ENCODE measurements around the gene GABPB2. TPM values are rescaled to one million over a fixed set of nuclear protein-coding genes. Genes with fewer than 3 reads are reported as not detected.

Gene GABPB2
- total and polyA plus RNA-seq, 2 of the 13 experiments (the other 11 are each of a cell fraction or from before 2014, with no cell fraction given): 0.09 TPM; not detected in 1

DNA sequence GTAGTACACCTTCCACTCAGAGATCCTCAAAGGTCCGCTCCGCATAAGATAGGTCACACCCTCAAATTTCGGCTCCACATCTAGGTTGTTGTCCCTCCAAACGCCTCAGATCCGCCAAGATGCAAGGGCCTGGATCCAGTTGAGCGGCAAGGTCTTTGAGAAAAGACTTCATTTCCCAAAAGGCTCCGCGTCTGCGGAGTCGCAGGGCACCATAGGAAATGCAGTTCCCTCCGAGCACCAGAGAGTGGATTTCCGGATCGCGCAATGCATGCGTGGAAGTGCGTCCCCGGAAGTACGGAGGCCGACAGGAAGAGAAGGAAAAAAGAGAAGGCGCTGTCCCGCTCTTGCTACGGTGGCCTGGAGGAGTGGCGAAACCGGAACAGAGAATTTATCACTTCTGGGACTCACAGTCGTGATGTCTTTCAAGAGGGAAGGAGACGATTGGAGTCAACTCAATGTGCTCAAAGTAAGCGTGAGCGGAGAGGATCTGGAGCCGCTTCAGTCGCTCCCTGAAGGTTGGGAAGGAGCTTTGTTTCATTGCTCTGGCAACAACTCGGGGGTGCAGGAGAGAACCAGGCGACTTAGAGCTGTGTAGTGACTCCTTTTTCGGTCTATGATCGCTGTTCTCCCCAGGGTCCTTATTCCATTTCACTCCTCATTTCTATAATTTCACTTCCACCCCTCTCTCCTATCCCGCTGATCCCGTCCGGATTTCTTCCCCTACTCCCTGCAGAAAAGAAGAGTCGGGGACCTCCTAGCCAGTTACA is 95.4 kb downstream of the GABPB2 start, which contains the start of the genes LYSMD1 and SCNM1 (continued):
- TF ChIP-seq ZNF780A (CRISPR knock-in tag; IDR thresholded peaks at IDR 0.05): no peak
- TF ChIP-seq ZNF605 (CRISPR knock-in tag; IDR thresholded peaks at IDR 0.05): peak; percentile 90
- TF ChIP-seq REPIN1 (CRISPR knock-in tag; IDR thresholded peaks at IDR 0.05; ENCODE audit: borderline replicate concordance, low read depth): peak; percentile 82; the same call in 1 of the 2 replicates
- TF ChIP-seq ZNF468 (CRISPR knock-in tag; IDR thresholded peaks at IDR 0.05): no peak
- TF ChIP-seq AKAP8 (CRISPR knock-in tag; IDR thresholded peaks at IDR 0.05): no peak
- TF ChIP-seq HNRNPK (IDR thresholded peaks at IDR 0.05; ENCODE audit: low read depth, low read length, poor library complexity, severe bottlenecking): no peak
- TF ChIP-seq GLI4 (CRISPR knock-in tag; IDR thresholded peaks at IDR 0.05; ENCODE audit: borderline replicate concordance): no peak
- TF ChIP-seq HCFC1 (IDR thresholded peaks at IDR 0.05; ENCODE audit: low read depth, low read length): peak; percentile 99
- TF ChIP-seq, protein P1, sequence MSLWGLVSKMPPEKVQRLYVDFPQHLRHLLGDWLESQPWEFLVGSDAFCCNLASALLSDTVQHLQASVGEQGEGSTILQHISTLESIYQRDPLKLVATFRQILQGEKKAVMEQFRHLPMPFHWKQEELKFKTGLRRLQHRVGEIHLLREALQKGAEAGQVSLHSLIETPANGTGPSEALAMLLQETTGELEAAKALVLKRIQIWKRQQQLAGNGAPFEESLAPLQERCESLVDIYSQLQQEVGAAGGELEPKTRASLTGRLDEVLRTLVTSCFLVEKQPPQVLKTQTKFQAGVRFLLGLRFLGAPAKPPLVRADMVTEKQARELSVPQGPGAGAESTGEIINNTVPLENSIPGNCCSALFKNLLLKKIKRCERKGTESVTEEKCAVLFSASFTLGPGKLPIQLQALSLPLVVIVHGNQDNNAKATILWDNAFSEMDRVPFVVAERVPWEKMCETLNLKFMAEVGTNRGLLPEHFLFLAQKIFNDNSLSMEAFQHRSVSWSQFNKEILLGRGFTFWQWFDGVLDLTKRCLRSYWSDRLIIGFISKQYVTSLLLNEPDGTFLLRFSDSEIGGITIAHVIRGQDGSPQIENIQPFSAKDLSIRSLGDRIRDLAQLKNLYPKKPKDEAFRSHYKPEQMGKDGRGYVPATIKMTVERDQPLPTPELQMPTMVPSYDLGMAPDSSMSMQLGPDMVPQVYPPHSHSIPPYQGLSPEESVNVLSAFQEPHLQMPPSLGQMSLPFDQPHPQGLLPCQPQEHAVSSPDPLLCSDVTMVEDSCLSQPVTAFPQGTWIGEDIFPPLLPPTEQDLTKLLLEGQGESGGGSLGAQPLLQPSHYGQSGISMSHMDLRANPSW (CRISPR knock-in tag; IDR thresholded peaks at IDR 0.05; ENCODE audit: borderline replicate concordance): 0 out of 2 replicates have a peak, but pooled peaks have one; percentile 74
- TF ChIP-seq ERF (CRISPR knock-in tag; IDR thresholded peaks at IDR 0.05): peak; percentile 81
- no peak for TF ChIP-seq HOXA9 (CRISPR knock-in tag; IDR thresholded peaks at IDR 0.05; ENCODE audit: borderline replicate concordance)
- TF ChIP-seq ONECUT2 (CRISPR knock-in tag; IDR thresholded peaks at IDR 0.05): no peak
- 0 out of 2 replicates have a peak, but pooled peaks have one; percentile 39 for TF ChIP-seq ZSCAN20 (CRISPR knock-in tag; IDR thresholded peaks at IDR 0.05; ENCODE audit: borderline replicate concordance)
- no peak for TF ChIP-seq THYN1 (CRISPR knock-in tag; IDR thresholded peaks at IDR 0.05; ENCODE audit: borderline replicate concordance, low read depth)
- no peak for TF ChIP-seq RAD51 (IDR thresholded peaks at IDR 0.05; ENCODE audit: borderline replicate concordance)
- TF ChIP-seq ZNF264 (CRISPR knock-in tag; IDR thresholded peaks at IDR 0.05): no peak
- TF ChIP-seq ZNF572 (CRISPR knock-in tag; IDR thresholded peaks at IDR 0.05): 0 out of 2 replicates have a peak, but pooled peaks have one; percentile 2
- no peak for TF ChIP-seq ZSCAN22 (CRISPR knock-in tag; IDR thresholded peaks at IDR 0.05)
- TF ChIP-seq, protein P2, sequence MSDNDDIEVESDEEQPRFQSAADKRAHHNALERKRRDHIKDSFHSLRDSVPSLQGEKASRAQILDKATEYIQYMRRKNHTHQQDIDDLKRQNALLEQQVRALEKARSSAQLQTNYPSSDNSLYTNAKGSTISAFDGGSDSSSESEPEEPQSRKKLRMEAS (IDR thresholded peaks at IDR 0.05): peak; percentile 38; the same call in 1 of the 2 replicates
- peak; percentile 99 for TF ChIP-seq FOXK1 (CRISPR knock-in tag; IDR thresholded peaks at IDR 0.05; ENCODE audit: borderline replicate concordance, low read depth)
- TF ChIP-seq TMF1 (CRISPR knock-in tag; IDR thresholded peaks at IDR 0.05; ENCODE audit: low read depth): no peak
- TF ChIP-seq, protein P3, sequence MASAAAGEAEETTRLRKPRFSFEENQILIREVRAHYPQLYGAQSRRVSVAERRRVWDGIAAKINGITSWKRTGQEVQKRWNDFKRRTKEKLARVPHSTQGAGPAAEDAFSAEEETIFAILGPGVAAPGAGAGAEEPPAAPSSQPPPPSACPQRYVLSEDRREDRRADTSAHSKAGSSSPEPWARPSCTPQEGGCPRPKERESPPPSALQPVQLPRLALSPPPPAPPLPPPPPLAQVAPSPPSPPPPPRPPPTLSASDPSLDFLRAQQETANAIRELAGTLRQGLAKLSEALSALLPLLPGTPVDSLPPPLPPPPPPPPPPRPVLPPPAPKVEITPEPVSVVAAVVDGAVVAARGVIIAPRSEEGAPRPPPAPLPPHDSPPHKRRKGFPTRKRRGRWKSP (CRISPR knock-in tag; IDR thresholded peaks at IDR 0.05): peak; percentile 32; the same call in 1 of the 2 replicates
- TF ChIP-seq SP1 (IDR thresholded peaks at IDR 0.05): no peak
- peak; percentile 50 for TF ChIP-seq SP1 (CRISPR knock-in tag; IDR thresholded peaks at IDR 0.05)
- TF ChIP-seq PHF8 (CRISPR knock-in tag; IDR thresholded peaks at IDR 0.05): peak; percentile 91
- TF ChIP-seq ZNF251 (CRISPR knock-in tag; IDR thresholded peaks at IDR 0.05): no peak
- TF ChIP-seq DNMT1 (CRISPR knock-in tag; IDR thresholded peaks at IDR 0.05): peak; percentile 82; the same call in 1 of the 2 replicates
- TF ChIP-seq SMYD3 (CRISPR knock-in tag; IDR thresholded peaks at IDR 0.05): no peak
- peak; percentile 84 for TF ChIP-seq TEAD3 (CRISPR knock-in tag; optimal IDR thresholded peaks at IDR 0.05; ENCODE audit: borderline replicate concordance)
